HG03342 (cell line): Measurements from ENCODE around the gene SHOX.
"Not testable (repeated sequence)": the region's sequence is repeated elsewhere in the genome, so short reads cannot be mapped to it uniquely, and the experiment has no call there.

Experiments used
- ATAC-seq: cut with Tn5 transposase; IDR thresholded peaks from one replicate; pipeline ENCODE4 v1.9.1; 2021; ENCODE audit warnings: mild to moderate bottlenecking, moderate library complexity; ENCODE audit not compliant: unreplicated experiment

The SHOX gene

DNA sequence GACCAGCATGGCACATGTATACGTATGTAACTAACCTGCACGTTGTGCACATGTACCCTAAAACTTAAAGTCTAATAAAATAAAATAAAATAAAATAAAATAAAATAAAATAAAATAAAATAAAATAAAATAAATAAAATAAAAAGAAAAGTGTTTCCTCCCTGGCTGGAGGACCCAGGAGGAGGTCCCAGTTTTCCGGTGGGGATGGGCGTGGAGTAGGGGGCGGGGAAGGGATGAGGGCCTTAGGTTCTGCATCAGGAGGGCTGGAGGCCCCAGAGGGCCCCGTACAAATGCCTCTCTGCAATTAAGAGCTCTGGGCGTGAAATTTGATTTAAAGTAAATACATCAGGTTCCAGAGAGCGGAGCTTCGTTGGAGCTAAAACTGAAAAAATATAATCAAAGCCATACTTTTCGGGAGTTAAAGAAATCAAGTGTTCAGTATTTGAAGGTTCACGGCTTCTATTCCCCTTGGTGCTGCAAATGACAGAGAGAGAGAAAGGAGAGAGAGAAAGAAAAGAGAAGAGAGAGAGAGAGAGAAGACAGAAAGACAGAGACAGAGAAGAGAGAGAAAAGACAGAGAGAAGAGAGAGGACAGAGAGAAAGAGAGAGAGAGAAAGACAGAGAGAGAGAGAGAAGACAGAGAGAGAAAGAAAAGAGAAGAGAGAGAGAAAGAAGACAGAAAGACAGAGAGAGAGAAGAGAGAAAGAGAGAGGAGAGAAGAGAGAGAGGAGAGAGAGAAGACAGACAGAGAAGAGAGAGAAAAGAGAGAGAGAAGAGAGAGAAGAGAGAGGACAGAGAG is 8.7 kb upstream of the SHOX start:
- no peak for ATAC-seq

DNA sequence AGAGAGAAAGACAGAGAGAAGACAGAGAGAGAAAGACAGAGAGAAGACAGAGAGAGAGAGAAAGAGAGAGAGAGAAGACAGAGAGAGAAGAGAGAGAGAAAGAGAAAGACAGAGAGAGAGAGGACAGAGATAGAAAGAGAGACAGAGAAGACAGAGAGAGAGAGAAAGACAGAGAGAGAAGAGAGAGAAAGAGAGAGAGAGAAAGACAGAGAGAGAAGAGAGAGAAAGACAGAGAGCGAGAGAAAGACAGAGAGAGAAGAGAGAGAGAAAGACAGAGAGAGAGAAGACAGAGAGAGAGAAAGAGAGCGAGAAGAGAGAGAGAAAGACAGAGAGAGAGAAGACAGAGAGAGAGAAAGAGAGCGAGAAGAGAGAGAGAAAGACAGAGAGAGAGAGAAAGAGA is 7.8 kb upstream of the SHOX start:
- not testable (repeated sequence) for ATAC-seq

DNA sequence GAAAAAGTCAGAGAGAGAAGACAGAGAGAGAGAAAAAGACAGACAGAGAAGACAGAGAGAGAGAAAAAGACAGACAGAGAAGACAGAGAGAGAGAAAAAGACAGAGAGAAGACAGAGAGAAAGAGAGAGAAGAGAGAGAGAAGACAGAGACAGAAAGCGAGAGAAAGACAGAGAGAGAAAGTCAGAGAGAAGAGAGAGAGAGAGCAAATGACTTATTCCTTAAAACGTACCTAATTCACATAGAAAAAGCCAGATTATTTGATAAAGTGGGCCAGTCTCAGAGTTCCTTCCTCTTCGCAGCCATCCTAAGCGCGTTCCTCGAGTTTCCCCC is 7.4 kb upstream of the SHOX start:
- no peak for ATAC-seq

DNA sequence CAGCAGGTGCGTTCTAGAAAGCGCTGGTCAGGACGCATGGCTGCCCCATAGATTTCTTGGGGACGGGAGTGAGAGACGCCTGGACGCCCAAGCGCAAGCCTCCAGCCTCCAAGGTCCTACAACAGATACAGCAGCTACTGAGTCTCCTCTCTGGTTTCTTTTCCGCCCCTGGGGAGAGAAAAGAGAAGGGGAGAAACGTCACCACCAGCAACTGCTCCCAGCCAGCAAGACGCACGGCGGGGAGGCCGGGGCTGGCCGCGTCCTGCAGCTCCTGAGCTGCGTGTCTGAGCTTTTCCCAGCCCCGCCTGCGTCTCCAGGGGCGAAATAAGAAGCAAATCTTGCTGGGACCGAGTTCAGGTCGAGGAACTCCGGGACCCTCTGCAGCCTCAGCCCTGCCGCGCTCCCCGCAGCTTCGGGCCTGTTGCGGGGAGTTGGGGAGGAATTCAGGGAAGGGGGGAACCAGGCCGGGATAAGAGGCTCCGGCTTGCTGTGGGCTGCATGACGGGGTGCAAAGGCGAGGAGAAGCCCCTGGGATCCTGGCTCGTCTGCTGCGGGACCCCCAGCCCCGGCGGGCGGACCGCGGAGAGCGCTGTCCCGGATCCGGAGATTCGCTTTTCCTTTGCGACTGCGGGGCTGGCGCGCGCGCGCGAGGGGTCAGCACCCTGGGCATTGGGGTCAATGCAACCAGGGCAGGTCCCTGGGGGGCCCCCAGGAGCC is 6.8 kb upstream of the SHOX start:
- ATAC-seq = no peak

DNA sequence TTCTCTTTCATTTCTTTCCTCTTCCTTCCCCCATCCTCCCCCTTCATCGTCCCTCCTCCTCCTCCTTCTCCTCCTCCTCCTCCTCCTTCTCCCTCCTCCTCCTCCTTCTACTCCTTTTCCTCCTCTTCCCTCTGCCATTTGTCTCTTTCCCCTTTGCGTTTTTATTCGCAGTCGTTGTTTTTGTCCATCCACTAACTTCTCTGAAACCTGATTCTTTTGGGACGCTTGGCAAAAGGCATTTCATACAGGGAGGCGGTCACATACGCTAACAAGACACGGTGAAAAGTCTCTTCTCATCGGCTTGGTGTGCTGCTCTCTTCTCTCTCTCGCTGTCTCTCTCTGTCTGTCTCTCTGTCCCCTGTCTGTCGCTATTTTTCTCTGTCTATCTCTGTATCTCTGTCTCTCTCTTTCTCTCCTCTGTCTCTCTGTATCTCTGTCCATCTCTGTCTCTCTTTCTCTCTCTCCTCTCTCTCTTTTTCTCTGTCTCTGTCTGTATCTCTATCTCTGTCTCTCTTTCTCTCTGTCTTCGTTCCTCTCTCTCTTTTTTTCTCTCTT is 5.4 kb upstream of the SHOX start:
- ATAC-seq = no peak

DNA sequence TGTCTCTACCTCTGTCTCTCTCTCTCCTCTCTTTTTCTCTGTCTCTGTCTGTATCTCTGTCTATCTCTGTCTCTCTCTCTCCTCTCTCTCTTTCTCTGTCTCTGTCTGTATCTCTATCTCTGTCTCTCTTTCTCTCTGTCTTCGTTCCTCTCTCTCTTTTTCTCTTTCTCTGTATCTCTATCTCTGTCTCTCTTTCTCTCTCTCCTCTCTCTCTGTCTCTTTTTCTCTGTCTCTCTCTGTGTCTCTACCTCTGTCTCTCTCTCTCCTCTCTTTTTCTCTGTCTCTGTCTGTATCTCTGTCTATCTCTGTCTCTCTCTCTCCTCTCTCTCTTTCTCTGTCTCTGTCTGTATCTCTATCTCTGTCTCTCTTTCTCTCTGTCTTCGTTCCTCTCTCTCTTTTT is 4.5 kb upstream of the SHOX start:
- not testable (repeated sequence) for ATAC-seq

DNA sequence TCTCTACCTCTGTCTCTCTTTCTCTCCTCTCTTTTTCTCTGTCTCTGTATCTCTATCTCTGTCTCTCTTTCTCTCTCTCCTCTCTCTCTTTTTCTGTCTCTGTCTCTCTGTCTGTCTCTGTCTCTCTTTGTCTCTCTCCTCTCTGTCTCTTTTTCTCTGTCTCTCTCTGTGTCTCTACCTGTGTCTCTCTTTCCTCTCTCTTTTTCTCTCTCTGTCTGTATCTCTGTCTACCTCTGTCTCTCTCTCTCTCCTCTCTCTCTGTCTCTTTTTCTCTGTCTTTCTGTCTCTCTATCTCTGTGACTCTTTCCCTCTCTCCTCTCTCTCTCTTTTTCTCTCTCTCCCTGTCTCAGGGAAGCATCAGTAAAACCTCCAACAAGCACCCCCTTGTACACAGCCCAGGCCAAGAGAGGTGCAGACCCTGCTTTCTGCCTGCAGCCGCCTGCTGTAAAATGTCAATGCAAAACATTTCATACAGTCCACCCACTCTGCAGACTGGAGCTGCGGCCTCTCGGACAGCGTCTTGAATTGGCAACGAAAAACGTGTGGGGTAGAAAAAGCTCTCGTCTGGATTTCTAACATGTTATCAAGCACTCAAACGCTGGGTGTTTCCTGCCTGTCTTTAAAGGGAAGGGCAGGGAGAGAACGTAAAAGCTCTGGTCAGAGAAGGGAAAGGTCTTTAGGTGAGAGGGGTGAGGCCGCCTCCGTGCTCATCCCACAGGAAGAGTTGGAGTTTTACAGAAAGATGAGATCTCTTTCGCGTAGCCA is 3.7 kb upstream of the SHOX start:
- ATAC-seq = no peak

DNA sequence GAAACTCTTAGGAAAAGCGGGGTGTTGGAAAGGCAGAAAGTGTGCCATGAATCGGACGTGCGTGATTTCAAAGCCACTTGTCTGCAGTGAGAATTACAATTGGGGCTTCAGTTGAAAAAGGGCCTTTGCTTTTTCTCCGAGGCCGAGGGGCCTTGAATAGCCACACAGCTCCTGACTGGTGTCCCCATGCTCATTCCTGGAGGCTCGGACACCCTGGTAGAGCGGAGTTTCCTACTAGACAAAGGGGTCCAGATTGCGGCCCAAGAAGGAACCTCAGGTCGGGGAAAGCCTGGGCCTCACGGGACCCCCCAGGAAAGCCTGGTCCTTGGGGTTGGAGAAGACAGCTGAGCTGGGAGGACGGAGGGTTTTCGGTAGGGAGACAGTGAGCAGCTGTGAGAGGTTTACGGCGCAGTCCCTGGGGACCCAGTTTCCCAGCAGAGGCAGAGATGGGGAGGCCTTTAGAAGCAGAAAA is 3.0 kb upstream of the SHOX start:
- no peak for ATAC-seq

DNA sequence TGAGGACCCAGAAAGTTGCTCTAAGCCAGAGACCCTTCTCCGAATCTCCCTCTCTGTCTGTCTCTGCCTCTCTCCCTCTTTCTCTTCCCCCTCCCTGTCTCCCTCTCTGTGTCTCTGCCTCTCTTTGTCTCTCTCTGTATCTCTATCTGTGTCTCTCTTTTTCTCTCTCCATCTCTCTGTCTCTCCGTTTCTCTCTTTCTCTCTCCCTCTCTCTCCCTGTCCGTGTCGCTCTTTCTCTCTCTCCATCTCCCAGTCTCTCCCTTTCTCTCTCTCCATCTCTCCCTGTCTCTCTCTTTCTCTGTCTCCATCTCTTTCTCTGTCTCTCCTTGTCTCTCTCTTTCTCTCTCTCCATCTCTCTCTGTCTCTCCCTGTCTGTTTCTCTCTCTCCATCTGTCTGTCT is 2.6 kb upstream of the SHOX start:
- ATAC-seq = no peak

DNA sequence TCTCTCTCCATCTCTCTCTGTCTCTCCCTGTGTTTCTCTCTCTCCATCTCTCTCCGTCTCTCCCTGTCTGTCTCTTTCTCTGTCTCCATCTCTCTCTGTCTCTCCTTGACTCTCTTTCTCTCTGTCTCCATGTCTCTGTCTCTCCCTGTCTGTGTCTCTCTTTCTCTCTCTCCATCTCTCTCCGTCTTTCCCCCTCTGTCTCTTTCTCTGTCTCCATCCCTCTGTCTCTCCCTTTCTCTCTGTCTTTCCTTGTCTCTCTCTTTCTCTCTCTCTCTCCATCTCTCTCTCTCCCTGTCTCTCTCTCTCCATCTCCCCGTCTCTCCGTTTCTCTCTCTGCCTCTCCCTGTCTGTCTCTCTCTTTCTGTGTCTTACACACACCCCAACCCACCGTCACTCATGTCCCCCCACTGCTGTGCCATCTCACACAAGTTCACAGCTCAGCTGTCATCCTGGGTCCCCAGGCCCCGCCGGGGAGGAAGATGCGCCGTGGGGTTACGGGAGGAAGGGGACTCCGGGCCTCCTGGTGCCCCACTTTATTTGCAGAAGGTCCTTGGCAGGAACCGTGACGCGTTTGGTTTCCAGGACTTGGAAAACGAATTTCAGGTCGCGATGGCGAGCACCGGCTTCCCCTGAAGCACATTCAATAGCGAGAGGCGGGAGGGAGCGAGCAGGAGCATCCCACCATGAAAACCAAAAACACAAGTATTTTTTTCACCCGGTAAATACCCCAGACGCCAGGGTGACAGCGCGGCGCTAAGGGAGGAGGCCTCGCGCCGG is 1.2 kb upstream of the SHOX start:
- ATAC-seq = no peak

DNA sequence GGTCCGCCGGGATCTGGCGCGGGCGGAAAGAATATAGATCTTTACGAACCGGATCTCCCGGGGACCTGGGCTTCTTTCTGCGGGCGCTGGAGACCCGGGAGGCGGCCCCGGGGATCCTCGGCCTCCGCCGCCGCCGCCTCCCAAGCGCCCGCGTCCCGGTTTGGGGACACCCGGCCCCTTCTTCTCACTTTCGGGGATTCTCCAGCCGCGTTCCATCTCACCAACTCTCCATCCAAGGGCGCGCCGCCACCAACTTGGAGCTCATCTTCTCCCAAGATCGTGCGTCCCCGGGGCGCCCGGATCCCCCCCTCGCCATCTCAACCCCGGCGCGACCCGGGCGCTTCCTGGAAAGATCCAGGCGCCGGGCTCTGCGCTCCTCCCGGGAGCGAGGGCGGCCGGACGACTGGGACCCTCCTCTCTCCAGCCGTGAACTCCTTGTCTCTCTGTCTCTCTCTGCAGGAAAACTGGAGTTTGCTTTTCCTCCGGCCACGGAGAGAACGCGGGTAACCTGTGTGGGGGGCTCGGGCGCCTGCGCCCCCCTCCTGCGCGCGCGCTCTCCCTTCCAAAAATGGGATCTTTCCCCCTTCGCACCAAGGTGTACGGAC is 482 bp upstream of the SHOX start:
- ATAC-seq = no peak

DNA sequence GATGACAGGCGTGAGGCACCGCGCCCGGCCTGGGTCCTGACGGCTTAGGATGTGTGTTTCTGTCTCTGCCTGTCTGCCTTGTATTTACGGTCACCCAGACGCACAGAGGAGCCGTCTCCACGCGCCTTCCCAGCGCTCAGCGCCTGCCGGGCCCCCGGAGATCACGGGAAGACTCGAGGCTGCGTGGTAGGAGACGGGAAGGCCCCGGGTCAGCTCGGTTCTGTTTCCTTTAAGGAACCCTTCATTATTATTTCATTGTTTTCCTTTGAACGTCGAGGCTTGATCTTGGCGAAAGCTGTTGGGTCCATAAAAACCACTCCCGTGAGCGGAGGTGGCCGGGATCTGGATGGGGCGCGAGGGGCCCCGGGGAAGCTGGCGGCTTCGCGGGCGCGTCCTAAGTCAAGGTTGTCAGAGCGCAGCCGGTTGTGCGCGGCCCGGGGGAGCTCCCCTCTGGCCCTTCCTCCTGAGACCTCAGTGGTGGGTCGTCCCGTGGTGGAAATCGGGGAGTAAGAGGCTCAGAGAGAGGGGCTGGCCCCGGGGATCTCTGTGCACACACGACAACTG is 1.3 kb downstream of the SHOX start:
- ATAC-seq = no peak

DNA sequence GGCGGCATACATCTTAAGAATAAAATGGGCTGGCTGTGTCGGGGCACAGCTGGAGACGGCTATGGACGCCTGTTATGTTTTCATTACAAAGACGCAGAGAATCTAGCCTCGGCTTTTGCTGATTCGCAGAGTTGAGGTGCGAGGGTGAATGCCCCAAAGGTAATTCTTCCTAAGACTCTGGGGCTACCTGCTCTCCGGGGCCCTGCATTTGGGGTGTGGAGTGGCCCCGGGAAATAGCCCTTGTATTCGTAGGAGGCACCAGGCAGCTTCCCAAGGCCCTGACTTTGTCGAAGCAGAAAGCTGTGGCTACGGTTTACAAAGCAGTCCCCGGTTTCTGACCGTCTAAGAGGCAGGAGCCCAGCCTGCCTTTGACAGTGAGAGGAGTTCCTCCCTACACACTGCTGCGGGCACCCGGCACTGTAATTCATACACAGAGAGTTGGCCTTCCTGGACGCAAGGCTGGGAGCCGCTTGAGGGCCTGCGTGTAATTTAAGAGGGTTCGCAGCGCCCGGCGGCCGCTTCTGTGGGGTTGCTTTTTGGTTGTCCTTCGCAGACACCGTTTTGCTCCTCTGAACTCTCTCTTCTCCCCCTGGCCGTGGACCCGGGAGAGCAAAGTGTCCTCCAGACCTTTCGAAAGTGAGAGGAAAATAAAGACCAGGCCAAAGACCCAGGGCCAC is 1.9 kb downstream of the SHOX start:
- ATAC-seq = no peak

DNA sequence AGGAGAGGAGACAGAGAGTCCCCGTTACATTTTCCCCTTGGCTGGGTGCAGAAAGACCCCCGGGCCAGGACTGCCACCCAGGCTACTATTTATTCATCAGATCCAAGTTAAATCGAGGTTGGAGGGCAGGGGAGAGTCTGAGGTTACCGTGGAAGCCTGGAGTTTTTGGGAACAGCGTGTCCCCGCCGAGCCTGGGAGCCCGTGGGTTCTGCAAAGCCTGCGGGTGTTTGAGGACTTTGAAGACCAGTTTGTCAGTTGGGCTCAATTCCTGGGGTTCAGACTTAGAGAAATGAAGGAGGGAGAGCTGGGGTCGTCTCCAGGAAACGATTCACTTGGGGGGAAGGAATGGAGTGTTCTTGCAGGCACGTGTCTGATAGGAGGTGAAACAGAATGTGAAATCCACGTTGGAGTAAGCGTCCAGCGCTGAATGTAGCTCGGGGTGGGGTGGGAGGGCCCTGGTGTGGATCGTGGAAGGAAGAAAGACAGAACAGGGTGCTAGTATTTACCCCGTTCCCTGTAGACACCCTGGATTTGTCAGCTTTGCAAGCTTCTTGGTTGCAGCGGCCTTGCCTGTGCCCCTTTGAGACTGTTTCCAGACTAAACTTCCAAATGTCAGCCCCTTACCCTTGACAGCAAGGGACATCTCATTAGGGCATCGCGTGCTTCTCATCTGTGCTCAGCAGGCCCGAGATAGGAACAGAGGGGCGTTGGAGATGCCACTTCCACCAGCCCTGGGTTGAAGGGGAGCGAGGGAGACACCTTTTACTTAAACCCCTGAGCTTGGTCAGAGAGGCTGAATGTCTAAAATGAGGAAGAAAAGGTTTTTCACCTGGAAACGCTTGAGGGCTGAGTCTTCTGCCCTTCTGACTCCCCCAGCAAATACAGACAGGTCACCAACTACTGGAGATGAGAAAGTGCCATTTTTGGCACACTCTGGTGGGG is 2.7 kb downstream of the SHOX start:
- ATAC-seq = no peak

DNA sequence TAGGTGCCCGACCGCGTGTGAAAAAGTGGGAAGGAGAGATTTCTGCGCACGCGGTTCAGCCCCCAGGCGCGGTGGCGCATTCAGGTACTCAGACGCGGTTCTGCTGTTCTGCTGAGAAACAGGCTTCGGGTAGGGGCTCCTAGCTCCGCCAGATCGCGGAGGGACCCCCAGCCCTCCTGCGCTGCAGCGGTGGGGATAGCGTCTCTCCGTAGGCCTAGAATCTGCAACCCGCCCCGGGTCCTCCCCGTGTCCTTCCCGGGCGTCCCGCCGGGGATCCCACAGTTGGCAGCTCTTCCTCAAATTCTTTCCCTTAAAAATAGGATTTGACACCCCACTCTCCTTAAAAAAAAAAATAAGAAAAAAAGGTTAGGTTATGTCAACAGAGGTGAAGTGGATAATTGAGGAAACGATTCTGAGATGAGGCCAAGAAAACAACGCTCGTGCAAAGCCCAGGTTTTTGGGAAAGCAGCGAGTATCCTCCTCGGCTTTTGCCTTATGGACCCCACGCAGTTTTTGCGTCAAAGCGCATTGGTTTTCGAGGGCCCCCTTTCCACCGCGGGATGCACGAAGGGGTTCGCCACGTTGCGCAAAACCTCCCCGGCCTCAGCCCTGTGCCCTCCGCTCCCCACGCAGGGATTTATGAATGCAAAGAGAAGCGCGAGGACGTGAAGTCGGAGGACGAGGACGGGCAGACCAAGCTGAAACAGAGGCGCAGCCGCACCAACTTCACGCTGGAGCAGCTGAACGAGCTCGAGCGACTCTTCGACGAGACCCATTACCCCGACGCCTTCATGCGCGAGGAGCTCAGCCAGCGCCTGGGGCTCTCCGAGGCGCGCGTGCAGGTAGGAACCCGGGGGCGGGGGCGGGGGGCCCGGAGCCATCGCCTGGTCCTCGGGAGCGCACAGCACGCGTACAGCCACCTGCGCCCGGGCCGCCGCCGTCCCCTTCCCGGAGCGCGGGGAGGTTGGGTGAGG is 3.7 kb downstream of the SHOX start:
- ATAC-seq = no peak

DNA sequence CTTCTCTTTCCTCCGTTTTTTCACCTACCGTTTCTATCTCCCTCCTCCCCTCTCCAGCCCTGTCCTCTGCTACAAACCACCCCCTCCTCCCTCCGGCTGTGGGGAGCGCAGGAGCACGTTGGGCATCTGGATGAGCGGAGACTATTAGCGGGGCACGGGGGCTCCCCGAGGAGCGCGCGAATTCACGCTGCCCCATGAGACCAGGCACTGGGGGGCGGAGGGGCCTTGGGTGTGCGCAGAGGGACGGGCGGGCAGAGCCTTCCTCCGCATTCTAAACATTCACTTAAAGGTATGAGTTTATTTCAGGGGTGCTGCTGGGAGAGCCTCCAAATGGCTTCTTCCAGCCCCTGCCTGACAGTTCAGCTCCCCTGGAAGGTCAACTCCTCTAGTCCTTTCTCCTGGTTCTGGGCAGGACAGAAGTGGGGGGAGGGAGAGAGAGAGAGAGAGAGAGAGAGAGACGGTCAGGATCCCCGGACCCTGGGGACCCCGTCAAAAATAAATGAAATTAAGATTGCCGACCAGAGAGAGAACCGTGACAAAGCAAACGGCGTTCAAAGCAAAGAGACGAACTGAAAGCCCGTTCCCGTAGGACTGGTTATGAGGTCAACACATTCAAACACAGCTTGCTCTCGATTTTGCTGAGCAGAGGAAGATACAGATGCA is 5.0 kb downstream of the SHOX start:
- no peak for ATAC-seq
